ENCODE measurements around the gene CNKSR3.

GRCh38 chr6:154406869-154407268 is 103.6 kb downstream of the CNKSR3 start:
- TF ChIP-seq TAF1 (IDR thresholded peaks at IDR 0.05; ENCODE audit: borderline replicate concordance, insufficient read depth, low read length): no peak
- no peak for TF ChIP-seq POLR2AphosphoS5 (IDR thresholded peaks at IDR 0.05; ENCODE audit: low read depth, low read length)
- no peak for TF ChIP-seq REST (IDR thresholded peaks at IDR 0.05; ENCODE audit: insufficient read depth in 1 of 2, low read depth in 2 of 2, low read length in 2 of 2)

Measured in PFSK-1 (cell line).